Upper lobe of left lung (tissue), 6 donors: Measurements from ENCODE around the gene MEGF11. TPM values are rescaled to one million over a fixed set of nuclear protein-coding genes. Genes with fewer than 3 reads are reported as not detected.

Experiments
- ATAC-seq, 2 donors: fragments of 200-7000 bp; cut with Tn5 transposase; one replicate each; pipeline ENCODE4 v1.9.1; 2022; ENCODE audit warnings: mild to moderate bottlenecking in 2 of 2, moderate library complexity in 2 of 2; ENCODE audit not compliant: low FRiP score in 2 of 2
- DNase-seq, 2 donors: peaks; one replicate each; pipeline ENCODE4 v3.0.0-alpha.2; 2019 to 2020
- H3K27ac ChIP-seq, 4 donors: fragments of 200-600 bp; sonication (generic); one replicate each; pipeline ENCODE4 v1.5.1; 2016 to 2019
- H3K27me3 ChIP-seq, 4 donors: fragments of 200-600 bp; sonication (generic); one replicate each; pipeline ENCODE4 v1.5.1; 2017 to 2019
- H3K36me3 ChIP-seq, 4 donors: fragments of 200-600 bp; sonication (generic); one replicate each; pipeline ENCODE4 v1.5.1; 2016 to 2019
- H3K4me1 ChIP-seq, 4 donors: fragments of 200-600 bp; sonication (generic); one replicate each; pipeline ENCODE4 v1.5.1; 2018 to 2019
- H3K4me3 ChIP-seq, 4 donors: fragments of 200-600 bp; sonication (generic); one replicate each; pipeline ENCODE4 v1.5.1; 2017 to 2019; ENCODE audit warnings: mild to moderate bottlenecking in 2 of 4, moderate library complexity in 1 of 4
- H3K9me3 ChIP-seq, 4 donors: fragments of 200-600 bp; sonication (generic); one replicate each; pipeline ENCODE4 v1.5.1; 2018 to 2019
- EP300 ChIP-seq, 4 donors: sonication (generic); formaldehyde crosslinking; IDR thresholded peaks; one replicate each; pipeline ENCODE4 v1.5.1; 2017; ENCODE audit warnings: antibody characterized with exemption in 4 of 4, control low read depth in 2 of 4
- POLR2A ChIP-seq, 4 donors: fragments of 450-650 bp; IDR thresholded peaks; one replicate each; pipeline ENCODE4 v1.5.1; 2016 to 2017; ENCODE audit warnings: antibody characterized with exemption in 4 of 4, mild to moderate bottlenecking in 2 of 4
- POLR2AphosphoS5 ChIP-seq, 2 donors: sonication (generic); formaldehyde crosslinking; IDR thresholded peaks; one replicate each; pipeline ENCODE4 v1.5.1; 2017; ENCODE audit warnings: antibody characterized with exemption in 2 of 2
- WGBS, 2 donors: methylation state at CpG; one replicate each; pipeline ENCODE4 v1.1.5; 2017 to 2018; 5-methylcytosine and 5-hydroxymethylcytosine counted together
- total RNA-seq, 6 donors: library from RNA; depleted of rRNA in 4 of 6; stranded (reverse); fragments of >200 nt in 4 of 6; gene quantifications; one replicate each; pipeline versions ENCODE4 v1.1.0 to v1.2.1, GENCODE V29; 2016 to 2021
- TF ChIP-seq, protein P1 (sequence below), 6 experiments: fragments of 450-650 bp in 4 of 6; fragments of 200-600 bp in 2 of 6; sonication (generic) in 2 of 6; IDR thresholded peaks; one replicate each; pipeline ENCODE4 v1.5.1; 2016 to 2019; ENCODE audit warnings: antibody characterized with exemption in 6 of 6
- donor health status: DM: no; HTN: no; CAD: no; lungs with moderate emphysema.
- donor health status: DM: no; HTN: yes; CAD: no; lungs with severe emphysema.

MEGF11 gene
- total RNA-seq, 6 donors from 2014 or later: 1.5 to 4.0 (median 3.5) TPM; not detected in 3

DNA sequence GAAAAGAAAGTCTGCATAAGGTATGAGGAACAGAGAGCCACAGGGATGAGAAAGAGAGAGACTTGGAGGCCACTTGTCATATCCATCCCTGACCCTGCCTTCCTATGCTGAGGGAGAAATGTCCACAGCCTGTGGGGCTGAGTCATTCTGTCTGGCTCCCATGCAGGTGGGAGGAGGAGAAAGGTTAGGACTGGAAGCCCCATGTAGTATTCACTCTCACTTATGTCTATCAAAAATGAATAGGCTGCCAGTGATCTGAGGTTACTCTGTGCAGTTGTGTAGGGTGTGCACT is 313.0 kb downstream of the MEGF11 start:
- peaks cover 0 to 6% (median 0%) of the 10 kb centered on the region in 4 donors for H3K4me1 ChIP-seq
- H3K9me3 ChIP-seq: no peaks in the 10 kb centered on the region
- DNase-seq: no peak
- peak overlapping the region in 1 of 4 donors; percentile 40 for H3K27ac ChIP-seq
- TF ChIP-seq, protein P1, sequence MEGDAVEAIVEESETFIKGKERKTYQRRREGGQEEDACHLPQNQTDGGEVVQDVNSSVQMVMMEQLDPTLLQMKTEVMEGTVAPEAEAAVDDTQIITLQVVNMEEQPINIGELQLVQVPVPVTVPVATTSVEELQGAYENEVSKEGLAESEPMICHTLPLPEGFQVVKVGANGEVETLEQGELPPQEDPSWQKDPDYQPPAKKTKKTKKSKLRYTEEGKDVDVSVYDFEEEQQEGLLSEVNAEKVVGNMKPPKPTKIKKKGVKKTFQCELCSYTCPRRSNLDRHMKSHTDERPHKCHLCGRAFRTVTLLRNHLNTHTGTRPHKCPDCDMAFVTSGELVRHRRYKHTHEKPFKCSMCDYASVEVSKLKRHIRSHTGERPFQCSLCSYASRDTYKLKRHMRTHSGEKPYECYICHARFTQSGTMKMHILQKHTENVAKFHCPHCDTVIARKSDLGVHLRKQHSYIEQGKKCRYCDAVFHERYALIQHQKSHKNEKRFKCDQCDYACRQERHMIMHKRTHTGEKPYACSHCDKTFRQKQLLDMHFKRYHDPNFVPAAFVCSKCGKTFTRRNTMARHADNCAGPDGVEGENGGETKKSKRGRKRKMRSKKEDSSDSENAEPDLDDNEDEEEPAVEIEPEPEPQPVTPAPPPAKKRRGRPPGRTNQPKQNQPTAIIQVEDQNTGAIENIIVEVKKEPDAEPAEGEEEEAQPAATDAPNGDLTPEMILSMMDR (IDR thresholded peaks at IDR 0.05): no peak
- TF ChIP-seq POLR2A (IDR thresholded peaks at IDR 0.05) (no peak), POLR2AphosphoS5 (IDR thresholded peaks at IDR 0.05) (no peak), EP300 (IDR thresholded peaks at IDR 0.05) (no peak)
- H3K36me3 ChIP-seq: no peaks in the 10 kb centered on the region
- ATAC-seq: no peak
- H3K27me3 ChIP-seq: no peaks in the 10 kb centered on the region
- H3K4me3 ChIP-seq: no peak overlapping the region

DNA sequence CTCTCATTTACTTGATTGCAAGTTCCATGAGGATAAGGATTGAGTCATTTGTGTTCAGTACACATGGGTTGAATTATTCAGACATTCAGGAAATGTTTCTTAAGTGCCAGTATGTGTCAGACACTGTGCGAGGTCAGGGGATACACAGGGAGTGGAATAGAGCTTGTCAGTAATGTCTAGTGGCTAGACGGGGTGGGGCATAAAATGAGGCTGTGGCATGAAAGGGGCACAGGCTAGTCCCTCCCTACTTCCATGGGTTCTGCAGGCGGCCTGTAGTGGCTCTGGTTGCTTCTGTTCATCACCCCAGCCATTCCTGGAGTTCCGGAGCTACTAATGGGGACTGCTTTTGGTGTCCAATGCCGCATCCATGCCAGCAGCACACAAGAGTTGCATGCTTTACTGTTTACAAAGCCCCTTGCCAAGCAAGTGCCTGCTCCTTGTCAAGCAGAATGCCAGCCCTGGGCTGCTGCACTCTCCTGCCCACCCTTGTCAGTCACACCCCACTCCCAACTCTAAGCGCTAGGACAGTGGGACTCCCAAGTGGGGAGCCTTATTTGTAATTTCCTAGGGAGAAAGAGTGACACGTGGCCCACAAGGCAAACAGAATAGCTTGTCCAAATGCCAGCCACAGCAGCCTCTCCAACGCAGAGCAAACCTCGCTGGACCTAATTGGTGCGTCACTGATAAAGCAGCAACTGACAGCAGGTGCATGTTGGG is 313.5 kb downstream of the MEGF11 start:
- Histone ChIP-seq H3K9me3 (no peaks in the 10 kb centered on the region), H3K4me1 (peaks cover 0 to 6% (median 0%) of the 10 kb centered on the region in 4 donors), H3K4me3 (no peak overlapping the region), H3K36me3 (no peaks in the 10 kb centered on the region), H3K27ac (peak overlapping the region in 1 of 4 donors; percentile 40), H3K27me3 (no peaks in the 10 kb centered on the region)
- TF ChIP-seq, protein P1 (IDR thresholded peaks at IDR 0.05): no peak
- TF ChIP-seq EP300 (IDR thresholded peaks at IDR 0.05) (no peak), POLR2AphosphoS5 (IDR thresholded peaks at IDR 0.05) (no peak), POLR2A (IDR thresholded peaks at IDR 0.05) (no peak)
- DNase-seq (peak in 1 of 2 donors; percentile 75), ATAC-seq (peak; percentile 62 to 87)
- WGBS, 2 donors: 71 to 72% methylated on average over 10 of the region's 10 CpGs

DNA sequence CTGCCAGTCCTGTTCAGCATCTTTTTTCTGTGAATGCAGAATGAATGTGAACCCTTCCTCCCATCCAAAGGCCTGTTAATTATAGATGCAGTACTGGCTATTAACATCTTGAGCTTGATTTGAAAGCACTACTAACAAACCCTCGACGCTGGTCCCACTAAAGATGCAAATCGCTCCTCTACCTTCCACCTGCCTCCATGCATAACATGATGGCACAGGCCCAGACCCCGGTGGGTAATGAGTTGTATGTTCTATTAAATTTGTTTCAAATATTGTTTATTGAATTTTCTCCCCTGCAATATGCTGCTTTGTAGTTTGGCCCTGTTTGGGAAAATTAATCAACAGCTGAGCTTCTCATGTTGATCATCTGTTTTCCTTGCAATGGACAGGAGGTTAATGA is 314.9 kb downstream of the MEGF11 start:
- no peaks in the 10 kb centered on the region for H3K36me3 ChIP-seq
- no peak for TF ChIP-seq POLR2AphosphoS5 (IDR thresholded peaks at IDR 0.05)
- TF ChIP-seq, protein P1 (IDR thresholded peaks at IDR 0.05): no peak
- no peak for TF ChIP-seq EP300 (IDR thresholded peaks at IDR 0.05)
- TF ChIP-seq POLR2A (IDR thresholded peaks at IDR 0.05): no peak
- WGBS, 2 donors: 91 to 96% methylated on average over 4 of the region's 4 CpGs
- H3K4me1 ChIP-seq: peaks cover 0 to 6% (median 0%) of the 10 kb centered on the region in 4 donors
- H3K9me3 ChIP-seq: no peaks in the 10 kb centered on the region
- no peak overlapping the region for H3K27ac ChIP-seq
- H3K27me3 ChIP-seq: no peaks in the 10 kb centered on the region
- DNase-seq (no peak), ATAC-seq (no peak)
- no peak overlapping the region for H3K4me3 ChIP-seq

DNA sequence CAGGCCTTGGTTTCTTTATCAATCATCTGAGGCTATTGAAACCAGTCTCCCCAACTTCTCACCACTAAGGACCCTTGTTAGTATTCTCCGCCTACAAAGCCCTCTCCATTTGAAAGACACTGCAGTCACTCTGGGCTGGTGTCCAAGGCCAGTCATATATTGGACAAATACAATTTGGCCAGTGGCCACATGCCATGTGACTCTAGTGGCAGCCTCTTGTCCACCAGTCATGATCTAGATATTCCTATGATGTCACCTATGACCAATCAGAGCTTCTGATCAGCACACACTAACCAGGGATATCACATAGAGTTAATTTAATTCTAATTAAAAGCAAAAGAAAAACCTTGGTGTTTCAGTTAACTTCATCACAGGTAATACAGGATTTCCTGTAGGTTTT is 316.1 kb downstream of the MEGF11 start:
- no peaks in the 10 kb centered on the region for H3K9me3 ChIP-seq
- no peak for TF ChIP-seq EP300 (IDR thresholded peaks at IDR 0.05)
- TF ChIP-seq POLR2A (IDR thresholded peaks at IDR 0.05): no peak
- TF ChIP-seq, protein P1 (IDR thresholded peaks at IDR 0.05): no peak
- no peak overlapping the region for H3K4me3 ChIP-seq
- no peaks in the 10 kb centered on the region for H3K36me3 ChIP-seq
- no peak overlapping the region for H3K27ac ChIP-seq
- peaks cover 0 to 6% (median 0%) of the 10 kb centered on the region in 4 donors for H3K4me1 ChIP-seq
- ATAC-seq: no peak
- H3K27me3 ChIP-seq: no peaks in the 10 kb centered on the region
- DNase-seq: peak in 1 of 2 donors; percentile 51
- WGBS, 2 donors: 83% methylated on average over 1 of the region's 1 CpG

DNA sequence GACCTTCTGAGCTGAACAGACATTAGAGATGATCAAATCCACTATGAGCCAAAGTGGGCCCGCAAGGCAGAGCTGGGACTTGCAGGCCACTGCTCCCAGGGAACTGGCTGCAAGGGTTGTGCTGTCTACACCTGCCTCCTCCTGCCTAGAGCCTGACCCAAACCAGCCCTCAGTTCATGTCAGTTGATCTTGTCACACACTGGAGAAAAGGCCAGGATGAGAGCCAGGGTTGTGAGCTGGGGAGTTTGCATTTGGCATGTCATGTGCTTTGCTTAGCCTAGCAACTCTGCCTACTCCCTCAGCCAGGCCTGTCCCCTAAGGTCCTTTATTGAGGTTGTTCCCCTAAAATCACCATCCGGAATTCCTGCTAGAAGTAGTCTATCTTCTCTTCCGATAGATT is 316.5 kb downstream of the MEGF11 start:
- Histone ChIP-seq H3K27ac (no peak overlapping the region), H3K9me3 (no peaks in the 10 kb centered on the region), H3K4me1 (peaks cover 0 to 6% (median 0%) of the 10 kb centered on the region in 4 donors), H3K4me3 (no peak overlapping the region), H3K27me3 (no peaks in the 10 kb centered on the region), H3K36me3 (no peaks in the 10 kb centered on the region)
- DNase-seq: no peak
- no peak for TF ChIP-seq POLR2A (IDR thresholded peaks at IDR 0.05)
- no peak for TF ChIP-seq EP300 (IDR thresholded peaks at IDR 0.05)
- TF ChIP-seq, protein P1 (IDR thresholded peaks at IDR 0.05): no peak
- no peak for TF ChIP-seq POLR2AphosphoS5 (IDR thresholded peaks at IDR 0.05)
- 82 to 93% methylated on average over 2 to 3 of the region's 3 CpGs for WGBS, 2 donors
- ATAC-seq: no peak
